DMS 273 treated with DMSO at 0.1 percent for 48 hours (cell line): ENCODE data around the gene ENGASE.

Source experiments
- DNase-seq: peaks from one replicate; lab custom pipeline; 2025; lab: John Stamatoyannopoulos, UW

ENGASE gene

GRCh38 chr17:79039886-79040285 is 34.7 kb upstream of the ENGASE start:
- no peak for DNase-seq

GRCh38 chr17:79041041-79041570 is 33.5 kb upstream of the ENGASE start:
- no peak for DNase-seq

GRCh38 chr17:79041723-79042420 is 32.8 kb upstream of the ENGASE start:
- DNase-seq = no peak

- no peak for DNase-seq
Measured at GRCh38 chr17:79042421-79043190, 32.0 kb upstream of the ENGASE start.

- DNase-seq = no peak
Measured at GRCh38 chr17:79043191-79043930, 31.3 kb upstream of the ENGASE start.

GRCh38 chr17:79043931-79044320 is 30.7 kb upstream of the ENGASE start:
- no peak for DNase-seq

GRCh38 chr17:79044462-79044861 is 30.2 kb upstream of the ENGASE start:
- DNase-seq = no peak

- DNase-seq = no peak
Measured at GRCh38 chr17:79045001-79045729, 29.5 kb upstream of the ENGASE start.

GRCh38 chr17:79045842-79046196 is 28.8 kb upstream of the ENGASE start:
- peak; percentile 46 for DNase-seq

GRCh38 chr17:79046197-79046915 is 28.3 kb upstream of the ENGASE start:
- DNase-seq = no peak

- peak; percentile 61 for DNase-seq
Measured at GRCh38 chr17:79046916-79047280, 27.7 kb upstream of the ENGASE start.

GRCh38 chr17:79047291-79047920 is 27.2 kb upstream of the ENGASE start:
- DNase-seq = no peak

GRCh38 chr17:79047923-79048825 is 26.4 kb upstream of the ENGASE start:
- DNase-seq = no peak

GRCh38 chr17:79048826-79049755 is 25.5 kb upstream of the ENGASE start:
- no peak for DNase-seq

GRCh38 chr17:79049821-79050220 is 24.8 kb upstream of the ENGASE start:
- DNase-seq = no peak

GRCh38 chr17:79050551-79050950 is 24.1 kb upstream of the ENGASE start:
- peak; percentile 86 for DNase-seq

GRCh38 chr17:79051306-79051705 is 23.3 kb upstream of the ENGASE start:
- DNase-seq = no peak

GRCh38 chr17:79052131-79052530 is 22.5 kb upstream of the ENGASE start:
- DNase-seq = no peak
